H1 (cell line): Measurements from ENCODE around the gene CCDC127. TPM values are rescaled to one million over a fixed set of nuclear protein-coding genes. Genes with fewer than 3 reads are reported as not detected.
"Not testable (repeated sequence)": the region's sequence is repeated elsewhere in the genome, so short reads cannot be mapped to it uniquely, and the experiment has no call there.

Experiments used
- CTCF ChIA-PET: fragments of 300-600 bp; sonication (Branson Sonifier 250); formaldehyde crosslinking; loops from one replicate; lab custom pipeline; 2021; ENCODE audit not compliant: partially characterized antibody; lab: Charles Lee
- POLR2A ChIA-PET: fragments of 300-600 bp; sonication (Branson Sonifier 250); formaldehyde crosslinking; loops from one replicate; lab custom pipeline; 2021; ENCODE audit warnings: inconsistent platforms; ENCODE audit not compliant: partially characterized antibody; lab: Charles Lee
- DNase-seq, 2 experiments: peaks; one replicate each; pipeline versions ENCODE4 v3.0.0 to v3.0.0-alpha.2; 2010 to 2022; ENCODE audit warnings: low spot score in 2 of 2, low read depth in 1 of 2, mixed read lengths in 1 of 2
- FAIRE-seq: peaks from 2 replicates; lab custom pipeline; 2011; peaks lifted over from hg19 to GRCh38; lab: Jason Lieb, UNC
- H2AFZ ChIP-seq: 2 replicates; pipeline ENCODE4 v1.8.1; 2012; ENCODE audit warnings: low read length, inconsistent platforms
- H2AK5ac ChIP-seq: 2 replicates; pipeline ENCODE4 v1.6.1; 2013; ENCODE audit warnings: low read depth, low read length
- H2BK120ac ChIP-seq: replicated peaks from 2 replicates; pipeline ENCODE3; 2013; ENCODE audit warnings: low read depth, low read length, inconsistent platforms
- H2BK12ac ChIP-seq: 2 replicates; pipeline ENCODE4 v1.6.1; 2013; ENCODE audit warnings: low read depth, low read length
- H2BK15ac ChIP-seq: 2 replicates; pipeline ENCODE4 v1.6.1; 2013; ENCODE audit warnings: low read length
- H2BK20ac ChIP-seq: 2 replicates; pipeline ENCODE4 v1.6.1; 2013; ENCODE audit warnings: low read length
- H2BK5ac ChIP-seq: 2 replicates; pipeline ENCODE4 v1.6.1; 2013; ENCODE audit warnings: low read depth, low read length
- H3K14ac ChIP-seq: 2 replicates; pipeline ENCODE4 v1.6.1; 2013; ENCODE audit warnings: inconsistent platforms; ENCODE audit not compliant: insufficient read length
- H3K18ac ChIP-seq: 2 replicates; pipeline ENCODE4 v1.6.1; 2013; ENCODE audit warnings: low read length; ENCODE audit errors: extremely low read depth
- H3K23ac ChIP-seq: 2 replicates; pipeline ENCODE4 v1.6.1; 2013; ENCODE audit warnings: inconsistent platforms; ENCODE audit not compliant: insufficient read length
- H3K23me2 ChIP-seq: 2 replicates; pipeline ENCODE4 v1.6.1; 2013; ENCODE audit warnings: low read depth, low read length
- H3K27ac ChIP-seq: 2 replicates; pipeline ENCODE4 v1.6.1; 2011; ENCODE audit warnings: low read depth, low read length, inconsistent platforms
- H3K27me3 ChIP-seq, 4 experiments: replicated peaks in 1 of 4; 1 replicate in 1 of 4; 2 replicates in 3 of 4; pipeline versions ENCODE4 v1.6.1 to v1.8.1; 2011 to 2013; ENCODE audit warnings: low read length in 3 of 4, mild to moderate bottlenecking in 3 of 4, inconsistent platforms in 2 of 4, mixed read lengths in 2 of 4, moderate library complexity in 1 of 4; ENCODE audit not compliant: control insufficient read depth in 3 of 4, insufficient read depth in 3 of 4; ENCODE audit errors: extremely low read depth in 1 of 4
- H3K36me3 ChIP-seq, 4 experiments: 2 replicates each; pipeline versions ENCODE4 v1.6.1 to v1.8.1; 2011 to 2013; ENCODE audit warnings: mild to moderate bottlenecking in 4 of 4, low read length in 3 of 4, moderate library complexity in 2 of 4, control low read depth in 1 of 4, inconsistent platforms in 1 of 4; ENCODE audit not compliant: insufficient read depth in 4 of 4, control insufficient read depth in 2 of 4
- H3K4ac ChIP-seq: replicated peaks from 2 replicates; pipeline ENCODE3; 2013; ENCODE audit warnings: low read length, low read depth, mixed read lengths, inconsistent platforms; ENCODE audit not compliant: insufficient read length
- H3K4me1 ChIP-seq, 4 experiments: replicated peaks in 1 of 4; 1 replicate in 1 of 4; 2 replicates in 3 of 4; pipeline versions ENCODE4 v1.6.1 to v1.8.1; 2011 to 2013; ENCODE audit warnings: low read length in 3 of 4, inconsistent platforms in 2 of 4, mixed read lengths in 1 of 4; ENCODE audit not compliant: insufficient read depth in 4 of 4, control insufficient read depth in 3 of 4
- H3K4me2 ChIP-seq, 2 experiments: 2 replicates each; pipeline versions ENCODE4 v1.6.1 to v1.8.1; 2011 to 2013; ENCODE audit warnings: low read depth in 2 of 2, low read length in 2 of 2, control low read depth in 1 of 2, inconsistent platforms in 1 of 2, mild to moderate bottlenecking in 1 of 2; ENCODE audit not compliant: insufficient read depth in 1 of 2
- H3K4me3 ChIP-seq, 4 experiments: fragments of 200-600, 300-600 bp in 1 of 4; sonication (generic), shearing (Covaris generic), sonication (Bioruptor Twin) in 1 of 4; 2 replicates each; pipeline versions ENCODE4 v1.5.1 to v1.8.1; 2011 to 2016; ENCODE audit warnings: low read length in 4 of 4, low read depth in 3 of 4, control low read depth in 2 of 4, inconsistent platforms in 2 of 4, mild to moderate bottlenecking in 2 of 4, mixed read lengths in 1 of 4, moderate library complexity in 1 of 4; ENCODE audit not compliant: insufficient read depth in 2 of 4; ENCODE audit errors: extremely low read depth in 1 of 4
- H3K56ac ChIP-seq: replicated peaks from 2 replicates; pipeline ENCODE3; 2013; ENCODE audit warnings: low read depth, mild to moderate bottlenecking, mixed read lengths, low read length, inconsistent platforms; ENCODE audit not compliant: insufficient read length
- H3K79me1 ChIP-seq: 2 replicates; pipeline ENCODE4 v1.6.1; 2013; ENCODE audit warnings: low read depth, low read length, control low read depth
- H3K79me2 ChIP-seq, 2 experiments: 2 replicates each; pipeline versions ENCODE4 v1.6.1 to v1.8.1; 2012 to 2013; ENCODE audit warnings: low read length in 2 of 2, mild to moderate bottlenecking in 2 of 2, inconsistent platforms in 1 of 2; ENCODE audit not compliant: insufficient read depth in 2 of 2, control insufficient read depth in 1 of 2
- H3K9ac ChIP-seq, 4 experiments: replicated peaks in 1 of 4; 1 replicate in 1 of 4; 2 replicates in 3 of 4; pipeline versions ENCODE4 v1.6.1 to v1.8.1; 2011 to 2013; ENCODE audit warnings: low read depth in 3 of 4, low read length in 3 of 4, control low read depth in 2 of 4, mild to moderate bottlenecking in 2 of 4, moderate library complexity in 2 of 4, inconsistent platforms in 1 of 4; ENCODE audit errors: extremely low read depth in 1 of 4
- H3K9me3 ChIP-seq, 2 experiments: 2 replicates each; pipeline versions ENCODE4 v1.6.1 to v1.8.1; 2012 to 2013; ENCODE audit warnings: mild to moderate bottlenecking in 2 of 2, moderate library complexity in 2 of 2, control low read depth in 1 of 2, inconsistent platforms in 1 of 2, low read depth in 1 of 2, low read length in 1 of 2, mixed read lengths in 1 of 2; ENCODE audit not compliant: insufficient read depth in 2 of 2
- H4K20me1 ChIP-seq, 2 experiments: replicated peaks in 1 of 2; 2 replicates each; pipeline versions ENCODE3 to v1.8.1; 2011 to 2013; ENCODE audit warnings: inconsistent platforms in 2 of 2, low read length in 2 of 2, mild to moderate bottlenecking in 1 of 2; ENCODE audit not compliant: insufficient read depth in 2 of 2, control insufficient read depth in 1 of 2
- H4K5ac ChIP-seq: 2 replicates; pipeline ENCODE4 v1.6.1; 2013; ENCODE audit warnings: low read length, low read depth, mixed read lengths, inconsistent platforms; ENCODE audit not compliant: insufficient read length
- H4K8ac ChIP-seq: 2 replicates; pipeline ENCODE4 v1.8.0; 2013; ENCODE audit warnings: mild to moderate bottlenecking, moderate library complexity, low read length, inconsistent platforms; ENCODE audit not compliant: insufficient read depth; ENCODE audit errors: extremely low read depth
- H4K91ac ChIP-seq: replicated peaks from 2 replicates; pipeline ENCODE3; 2013; ENCODE audit warnings: low read length, mixed read lengths, inconsistent platforms; ENCODE audit not compliant: insufficient read length
- GABPA ChIP-seq: IDR thresholded peaks from 2 replicates; pipeline ENCODE4 v1.6.1; 2011; ENCODE audit warnings: mild to moderate bottlenecking, low read length, moderate library complexity, borderline replicate concordance; ENCODE audit not compliant: insufficient read depth
- NRF1 ChIP-seq: IDR thresholded peaks from 2 replicates; pipeline ENCODE4 v1.6.1; 2011; ENCODE audit warnings: mild to moderate bottlenecking, low read depth, low read length, improper control_type of control experiment
- POLR2A ChIP-seq, 2 experiments: IDR thresholded peaks; 1 replicate in 1 of 2; 2 replicates in 1 of 2; pipeline ENCODE4 v1.6.1; 2011; ENCODE audit warnings: low read depth in 2 of 2, low read length in 2 of 2, mild to moderate bottlenecking in 2 of 2; ENCODE audit errors: control extremely low read depth in 1 of 2
- POLR2AphosphoS5 ChIP-seq: IDR thresholded peaks from 2 replicates; pipeline ENCODE4 v1.6.1; 2011; ENCODE audit warnings: low read depth, low read length
- WGBS, 2 experiments: shearing (Covaris generic) in 1 of 2; methylation state at CpG; one replicate each; pipeline versions ENCODE4 v1.1.6 to v1.1.7; 2013 to 2015; ENCODE audit warnings: low lambda C conversion rate in 2 of 2, mixed read lengths in 2 of 2, inconsistent platforms in 1 of 2, low coverage in 1 of 2, missing lambda C conversion rate in 1 of 2; ENCODE audit not compliant: insufficient replicate concordance in 2 of 2, insufficient coverage in 1 of 2, insufficient read length in 1 of 2; ENCODE audit errors: extremely low coverage in 1 of 2, missing lambda C conversion rate in 1 of 2; 5-methylcytosine and 5-hydroxymethylcytosine counted together
- long read RNA-seq, 2 experiments: library from RNA in 1 of 2; library from capped mRNA in 1 of 2; stranded (forward); transcript quantifications; one replicate each; pipeline ENCODE4 v2.0.0, GENCODE V29; 2021; ENCODE audit warnings: inconsistent platforms in 1 of 2
- polyA minus RNA-seq, 3 experiments: library from RNA; depleted of rRNA, polyadenylated mRNA; stranded (reverse); fragments of >200 nt; gene quantifications; 1 replicate in 2 of 3; 2 replicates in 1 of 3; pipeline ENCODE4 v1.2.3, GENCODE V29; 2011
- polyA plus RNA-seq, 7 experiments: library from polyadenylated mRNA; depleted of rRNA in 3 of 7; stranded (reverse) in 5 of 7; unstranded in 2 of 7; fragments of >200 nt in 5 of 7; fragments of 200-250 nt in 2 of 7; gene quantifications; 1 replicate in 5 of 7; 2 replicates in 1 of 7; 4 replicates in 1 of 7; pipeline versions ENCODE4 v1.2.1 to v1.2.3, GENCODE V29; 2011 to 2013; ENCODE audit warnings: missing spikeins in 2 of 7, mixed read lengths in 2 of 7
- total RNA-seq: library from RNA; stranded (reverse); fragmentation: NEBNext Ultra II Directional; extraction: Animal tissue kit (Norgen Biotek cat#: 25700); gene quantifications from 2 replicates; pipeline ENCODE4 v1.2.1, GENCODE V29; 2021
- TF ChIP-seq, protein P1 (sequence below), 3 experiments: IDR thresholded peaks; 1 replicate in 2 of 3; 2 replicates in 1 of 3; pipeline versions ENCODE4 v1.5.1 to v1.6.1; 2011; ENCODE audit warnings: low read length in 3 of 3, mild to moderate bottlenecking in 3 of 3, inconsistent platforms in 2 of 3, low read depth in 1 of 3, moderate library complexity in 1 of 3; ENCODE audit not compliant: insufficient read depth in 1 of 3; ENCODE audit errors: control extremely low read depth in 1 of 3

The CCDC127 gene
- total RNA-seq = 7.2 and 8.0 TPM in 2 replicates
- 2.9 and 3.4 TPM in 2 replicates for polyA plus RNA-seq (2011; rRNA removed)
- 3.9 TPM for polyA plus RNA-seq (2011; cell fraction: cytosol; rRNA removed)
- 4.5 TPM for polyA plus RNA-seq (2011; cell fraction: nucleus; rRNA removed)
- 4.7 to 6.8 TPM (median 5.7 TPM) in 4 replicates for polyA plus RNA-seq (2012, experiment 1 of 2)
- polyA plus RNA-seq (2012, experiment 2 of 2) = 1.6 TPM
- polyA plus RNA-seq (2013, experiment 1 of 2) = 4.8 TPM
- 5.6 TPM for polyA plus RNA-seq (2013, experiment 2 of 2)
- 3.1 and 3.8 TPM in 2 replicates for polyA minus RNA-seq (2011; rRNA and poly(A)+ RNA removed)
- polyA minus RNA-seq (2011; cell fraction: cytosol; rRNA and poly(A)+ RNA removed) = 3.6 TPM
- polyA minus RNA-seq (2011; cell fraction: nucleus; rRNA and poly(A)+ RNA removed) = 6.9 TPM
- long read RNA-seq, experiment 1, full-length matches to known transcripts = 3 of 16 reads
- long read RNA-seq, experiment 1, partial matches to known transcripts = 0 of 16 reads
- long read RNA-seq, experiment 1, other reads (novel, unspliced or antisense) = 13 of 16 reads
- long read RNA-seq, experiment 2, full-length matches to known transcripts = 50 of 56 reads
- long read RNA-seq, experiment 2, partial matches to known transcripts = 0 of 56 reads
- long read RNA-seq, experiment 2, other reads (novel, unspliced or antisense) = 6 of 56 reads

DNA sequence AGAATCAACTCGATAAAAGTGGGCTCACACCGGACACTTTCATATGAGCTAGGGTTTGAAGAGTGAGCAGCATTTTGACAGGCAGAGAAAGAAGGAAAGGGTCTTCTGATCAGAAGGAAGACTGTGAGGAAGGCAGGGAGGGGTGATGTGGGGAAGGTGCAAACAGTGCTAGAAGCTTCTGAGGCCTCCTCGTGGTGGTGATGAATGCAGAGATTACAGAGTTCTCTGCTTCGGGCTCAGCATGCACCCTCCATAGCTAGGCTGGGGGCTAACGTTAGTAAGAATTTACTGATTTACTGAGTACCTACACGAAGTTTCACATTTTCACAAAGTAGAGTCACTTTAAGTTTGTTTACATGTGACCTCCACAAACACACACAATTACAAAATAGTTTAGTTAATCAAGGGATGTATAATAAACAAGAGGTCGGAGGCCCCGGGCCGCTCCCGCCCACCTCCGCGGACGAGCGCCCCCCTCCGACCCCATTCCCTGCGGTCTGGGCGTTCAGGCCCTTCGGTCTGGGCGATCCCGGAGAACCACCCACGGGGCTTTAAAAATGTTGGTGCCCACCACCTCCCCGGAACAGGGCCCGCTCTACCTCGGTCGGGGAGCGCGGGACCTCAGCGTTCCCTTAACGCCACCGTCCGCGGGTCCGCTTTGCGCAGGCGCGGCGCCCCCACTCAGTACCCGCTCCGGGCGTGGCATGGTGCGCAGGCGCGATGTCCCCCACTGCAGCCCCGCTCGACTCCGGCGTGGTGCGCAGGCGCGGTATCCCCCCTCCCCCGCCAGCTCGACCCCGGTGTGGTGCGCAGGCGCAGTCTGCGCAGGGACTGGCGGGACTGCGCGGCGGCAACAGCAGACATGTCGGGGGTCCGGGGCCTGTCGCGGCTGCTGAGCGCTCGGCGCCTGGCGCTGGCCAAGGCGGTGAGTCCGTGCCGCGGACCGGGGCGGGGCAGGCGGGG lies at the start of gene CCDC127, which contains the start of gene SDHA:
Gene CCDC127 (minus strand): TSS at position 660 of the 963 bp plus-strand sequence. CDS start 1,304 bp downstream, outside the sequence.
Gene SDHA (plus strand): TSS at position 827 of the 963 bp plus-strand sequence. CDS start 36 bp downstream, at position 863.
- not testable (repeated sequence) for H3K23ac ChIP-seq, H3K36me3 ChIP-seq, H4K91ac ChIP-seq, FAIRE-seq, H3K4ac ChIP-seq, H2BK5ac ChIP-seq, H4K20me1 ChIP-seq, H3K14ac ChIP-seq, H3K4me1 ChIP-seq, H2AK5ac ChIP-seq, H3K79me1 ChIP-seq, H2BK120ac ChIP-seq, H3K9me3 ChIP-seq, H2BK15ac ChIP-seq, H3K56ac ChIP-seq, H3K27me3 ChIP-seq, H2BK20ac ChIP-seq, H3K23me2 ChIP-seq, H3K18ac ChIP-seq, H2BK12ac ChIP-seq
- Histone ChIP-seq H3K4me2 (peak within 1 kb of the TSS; percentile 79 to 91), H2AFZ (peak within 1 kb of the TSS; percentile 82; the same call in 1 of the 2 replicates), H3K27ac (peak within 1 kb of the TSS; percentile 64; the same call in 1 of the 2 replicates), H4K5ac (peak within 1 kb of the TSS; percentile 97), H3K9ac (peak within 1 kb of the TSS; percentile 65 to 81 (median 76)), H3K4me3 (peak within 1 kb of the TSS; percentile 84 to 93 (median 90)), H4K8ac (peak within 1 kb of the TSS; percentile 79), H3K79me2 (peaks cover 3 to 46% of the 10 kb centered on the region in 2 experiments; a peak in 3 of 4 replicates)
- ChIA-PET CTCF (interaction anchor here (0.7 to 2.9 kb wide), 7 partner anchors 10 to 708 kb away, joined by 3 to 10 read pairs (median 4); partner anchors contain the start of gene LRRC14B), POLR2A (interaction anchor here (1.0 to 2.2 kb wide), 12 partner anchors 8 to 128 kb away, joined by 3 to 8 read pairs (median 4); partner anchors contain the start of genes LRRC14B and PDCD6)
- peak; percentile 90 to 100 for DNase-seq
- 5% methylated on average over 60 of the region's 75 CpGs; no CpG with 5 or more reads in 1 of the 2 experiments for WGBS, 2 experiments
- TF ChIP-seq POLR2AphosphoS5 (peak; percentile 62; the same call in 1 of the 2 replicates), NRF1 (peak; percentile 98), GABPA (0 out of 2 replicates have a peak, but pooled peaks have one; percentile 22), POLR2A (IDR thresholded peaks at IDR 0.05; ENCODE audit: control extremely low read depth in 1 of 2, low read depth in 2 of 2, low read length in 2 of 2) (peak; percentile 67 to 72)
- TF ChIP-seq, protein P1, sequence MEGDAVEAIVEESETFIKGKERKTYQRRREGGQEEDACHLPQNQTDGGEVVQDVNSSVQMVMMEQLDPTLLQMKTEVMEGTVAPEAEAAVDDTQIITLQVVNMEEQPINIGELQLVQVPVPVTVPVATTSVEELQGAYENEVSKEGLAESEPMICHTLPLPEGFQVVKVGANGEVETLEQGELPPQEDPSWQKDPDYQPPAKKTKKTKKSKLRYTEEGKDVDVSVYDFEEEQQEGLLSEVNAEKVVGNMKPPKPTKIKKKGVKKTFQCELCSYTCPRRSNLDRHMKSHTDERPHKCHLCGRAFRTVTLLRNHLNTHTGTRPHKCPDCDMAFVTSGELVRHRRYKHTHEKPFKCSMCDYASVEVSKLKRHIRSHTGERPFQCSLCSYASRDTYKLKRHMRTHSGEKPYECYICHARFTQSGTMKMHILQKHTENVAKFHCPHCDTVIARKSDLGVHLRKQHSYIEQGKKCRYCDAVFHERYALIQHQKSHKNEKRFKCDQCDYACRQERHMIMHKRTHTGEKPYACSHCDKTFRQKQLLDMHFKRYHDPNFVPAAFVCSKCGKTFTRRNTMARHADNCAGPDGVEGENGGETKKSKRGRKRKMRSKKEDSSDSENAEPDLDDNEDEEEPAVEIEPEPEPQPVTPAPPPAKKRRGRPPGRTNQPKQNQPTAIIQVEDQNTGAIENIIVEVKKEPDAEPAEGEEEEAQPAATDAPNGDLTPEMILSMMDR (IDR thresholded peaks at IDR 0.05; ENCODE audit: control extremely low read depth in 1 of 3, insufficient read depth in 1 of 3, low read depth in 1 of 3, low read length in 3 of 3) = peak; percentile 10 to 38 (median 28); a peak in 3 of 4 replicates
